NCI-H446 (cell line): Measurements from ENCODE around the gene ITM2B.
A peak's percentile ranks its signal among the peaks of the same experiment; 100 is the strongest.
"Not testable (repeated sequence)": the region's sequence is repeated elsewhere in the genome, so short reads cannot be mapped to it uniquely, and the experiment has no call there.

Experiments used
- DNase-seq, 2 experiments: peaks; one replicate each; lab custom pipeline; 2025; lab: John Stamatoyannopoulos, UW

ITM2B gene

DNA sequence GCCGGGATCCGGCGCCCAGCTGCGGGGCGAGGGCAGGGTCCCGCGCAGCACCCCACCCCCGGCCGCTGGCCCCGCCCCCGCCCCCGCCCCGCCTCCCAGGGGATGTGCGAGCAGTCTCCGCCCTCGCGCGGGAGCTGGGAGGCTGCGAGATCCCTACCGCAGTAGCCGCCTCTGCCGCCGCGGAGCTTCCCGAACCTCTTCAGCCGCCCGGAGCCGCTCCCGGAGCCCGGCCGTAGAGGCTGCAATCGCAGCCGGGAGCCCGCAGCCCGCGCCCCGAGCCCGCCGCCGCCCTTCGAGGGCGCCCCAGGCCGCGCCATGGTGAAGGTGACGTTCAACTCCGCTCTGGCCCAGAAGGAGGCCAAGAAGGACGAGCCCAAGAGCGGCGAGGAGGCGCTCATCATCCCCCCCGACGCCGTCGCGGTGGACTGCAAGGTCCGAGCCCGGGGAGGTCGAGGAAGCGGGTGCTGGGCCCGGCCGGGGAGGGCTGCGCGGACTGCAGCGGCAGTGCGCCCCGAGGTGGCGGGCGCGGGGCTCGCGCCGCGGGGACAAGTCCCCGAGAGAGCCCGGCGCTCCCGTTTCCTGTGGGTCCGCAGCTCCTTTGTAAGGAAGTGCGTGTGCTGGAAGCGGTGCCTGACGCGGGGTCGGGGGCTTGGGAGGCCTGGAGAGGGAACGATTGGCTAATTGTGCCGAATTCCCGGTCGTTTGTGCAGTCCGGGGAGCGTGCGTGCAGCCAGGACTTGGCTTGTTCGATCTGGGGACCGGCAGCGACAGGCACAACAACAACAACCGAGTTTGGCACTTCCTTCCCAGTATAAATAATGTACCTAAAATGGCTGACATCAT lies at the start of gene ITM2B:
TSS of gene ITM2B (plus strand) at position 161 of the 843 bp plus-strand sequence. CDS start at position 316, 155 bp downstream.
- DNase-seq: peak in 1 of 2 experiments; percentile 65

DNA sequence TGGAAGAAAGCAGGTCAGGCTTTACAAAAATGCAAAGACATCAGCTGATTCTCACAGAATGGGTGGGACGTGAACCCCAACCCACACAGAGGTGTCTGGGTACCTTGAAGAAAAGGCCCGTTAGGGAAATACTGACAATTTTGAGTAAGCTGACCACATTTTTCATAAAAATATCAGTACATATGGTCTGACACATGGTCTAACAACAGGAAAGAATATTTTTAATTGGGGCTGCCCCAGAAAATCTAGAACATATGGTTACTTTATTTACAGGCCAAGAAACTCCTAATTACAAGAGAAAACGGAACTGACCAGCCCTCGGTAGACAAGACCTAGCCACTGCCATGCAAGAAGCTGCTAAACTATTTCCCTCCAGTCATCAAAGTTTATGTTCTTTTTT lies 48.7 kb upstream of the ITM2B start:
- DNase-seq: peak in 1 of 2 experiments; percentile 15

DNA sequence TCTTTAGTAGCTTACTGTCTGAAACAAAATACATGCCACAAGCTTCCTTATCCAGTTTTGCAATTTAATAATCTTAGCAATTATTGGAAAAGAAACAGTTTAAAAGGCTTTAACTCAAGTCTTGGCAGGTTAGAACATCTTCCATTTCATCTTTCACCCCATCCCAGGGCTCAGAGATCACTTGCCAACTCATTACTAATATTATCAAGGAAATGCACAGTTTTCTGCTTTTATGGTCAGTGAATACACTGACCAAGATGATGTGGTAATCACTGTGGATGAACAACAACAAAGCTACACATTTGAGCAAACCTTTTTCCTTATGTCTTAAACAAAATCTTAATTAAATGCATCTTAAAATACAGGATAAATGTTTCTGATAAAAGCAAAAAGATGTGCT lies 48.0 kb upstream of the ITM2B start:
- no peak for DNase-seq

DNA sequence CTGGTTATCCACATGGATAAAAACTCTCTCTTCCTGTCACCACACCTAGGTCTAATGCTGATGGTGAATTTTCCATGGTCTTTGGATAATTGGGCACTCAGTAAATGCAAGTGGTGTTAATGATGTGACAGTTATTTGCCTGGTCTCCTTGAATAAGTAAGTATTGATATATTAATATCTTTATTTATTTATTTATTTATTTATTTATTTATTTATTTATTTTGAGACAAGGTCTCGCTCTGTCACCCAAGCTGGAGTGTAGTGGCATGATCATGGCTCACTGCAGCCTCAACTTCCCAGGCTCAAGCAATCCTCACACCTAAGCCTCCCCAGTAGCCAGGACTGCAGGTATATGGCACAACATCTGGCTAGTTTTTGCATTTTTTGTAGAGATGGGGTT lies 46.3 kb upstream of the ITM2B start:
- DNase-seq: no peak

DNA sequence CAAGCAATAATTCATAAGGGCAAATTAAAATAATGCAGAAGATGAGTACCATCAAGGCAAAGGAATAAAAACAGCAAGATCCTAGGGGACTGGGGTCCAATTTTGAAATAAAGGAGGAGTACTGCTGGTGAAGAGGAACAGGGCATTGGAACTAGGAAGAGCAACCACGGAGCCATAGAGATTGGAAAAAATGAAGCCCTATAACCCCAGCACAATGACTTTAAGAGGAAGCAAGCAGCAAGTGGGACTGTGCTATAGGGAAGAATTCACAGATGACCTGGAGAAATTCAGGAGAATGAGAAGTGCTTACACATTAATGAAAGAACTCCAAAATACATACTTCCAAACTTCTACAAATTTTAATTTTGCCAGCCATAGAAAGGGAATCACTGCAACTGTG lies 44.9 kb upstream of the ITM2B start:
- no peak for DNase-seq

DNA sequence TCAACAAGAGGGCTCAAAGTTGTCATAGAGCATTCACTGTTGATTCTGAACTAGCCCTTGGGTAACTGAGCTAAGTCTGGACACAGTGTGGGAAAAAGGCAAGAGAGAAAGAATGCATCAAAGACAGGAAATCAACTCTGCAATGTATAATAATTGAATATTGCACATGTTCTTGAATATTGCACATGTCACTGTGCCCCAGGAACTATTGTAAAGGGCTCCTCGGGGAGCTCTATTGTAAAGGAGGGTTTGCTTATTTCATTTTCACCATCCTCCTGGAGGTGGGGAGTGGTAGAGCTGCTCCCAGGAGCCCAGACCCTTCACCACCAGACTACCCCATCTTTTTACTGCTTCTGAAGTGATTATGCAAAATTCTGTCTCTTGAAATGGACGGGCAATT lies 44.4 kb upstream of the ITM2B start:
- no peak for DNase-seq

DNA sequence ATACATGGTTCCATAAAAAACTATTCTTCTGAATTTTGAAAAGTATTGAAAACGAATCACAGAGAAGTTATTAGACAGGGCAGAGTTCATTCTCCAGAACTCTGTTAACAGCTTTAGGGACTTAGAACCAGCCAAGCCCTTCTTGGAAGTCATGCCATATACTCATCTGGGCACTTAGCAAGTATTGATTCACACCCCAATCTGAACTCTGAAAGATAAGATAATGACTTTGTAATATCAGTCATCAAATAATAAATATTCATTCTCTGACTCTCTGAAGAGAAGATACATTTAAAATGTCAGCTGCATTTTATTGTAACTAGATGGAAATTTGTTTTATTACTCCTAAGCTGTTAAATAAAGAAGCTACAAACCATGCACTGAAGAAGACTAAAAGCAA lies 43.8 kb upstream of the ITM2B start:
- no peak for DNase-seq

DNA sequence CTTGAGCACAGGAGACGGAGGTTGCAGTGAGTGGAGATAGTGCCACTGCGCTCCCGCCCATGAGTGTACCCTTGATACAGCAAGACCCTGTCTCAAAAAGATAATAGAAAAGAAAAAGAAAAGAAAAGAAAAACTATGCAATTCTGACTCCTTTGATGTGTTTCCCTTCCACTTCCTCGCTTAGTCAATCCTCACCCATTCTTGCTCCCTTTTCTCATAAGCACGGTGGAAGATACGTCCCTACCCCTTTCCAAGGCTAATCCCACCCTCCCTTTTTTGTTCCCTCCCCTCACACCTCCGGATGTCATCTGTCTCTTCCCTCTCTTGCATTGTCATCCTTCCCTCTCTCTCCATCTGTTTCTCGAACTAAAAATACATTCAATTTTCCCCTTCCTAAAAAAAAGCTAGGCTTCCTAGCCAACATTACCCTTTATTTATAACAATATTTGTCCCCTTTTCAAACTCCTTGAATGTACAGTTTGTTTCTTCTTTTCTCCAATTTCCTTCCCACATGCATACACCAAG lies 40.5 kb upstream of the ITM2B start:
- no peak for DNase-seq

DNA sequence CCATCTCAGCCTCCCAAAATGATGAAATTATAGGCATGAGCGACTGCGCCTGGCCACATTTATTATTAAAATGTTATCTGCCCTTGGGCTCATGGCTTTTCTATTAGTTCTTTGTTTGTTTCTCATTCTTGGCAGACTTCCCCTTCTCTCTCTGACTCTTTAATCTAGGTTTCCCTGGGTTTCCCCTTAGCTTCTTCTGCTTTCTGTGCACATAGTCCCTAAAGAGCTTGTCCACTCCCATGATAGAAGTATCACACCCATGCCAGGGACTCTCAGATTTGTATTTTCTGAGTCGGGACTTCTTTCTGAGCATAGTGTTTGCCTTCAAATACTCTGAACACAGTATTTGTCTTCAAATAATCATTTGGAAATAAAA lies 38.6 kb upstream of the ITM2B start:
- DNase-seq: no peak

DNA sequence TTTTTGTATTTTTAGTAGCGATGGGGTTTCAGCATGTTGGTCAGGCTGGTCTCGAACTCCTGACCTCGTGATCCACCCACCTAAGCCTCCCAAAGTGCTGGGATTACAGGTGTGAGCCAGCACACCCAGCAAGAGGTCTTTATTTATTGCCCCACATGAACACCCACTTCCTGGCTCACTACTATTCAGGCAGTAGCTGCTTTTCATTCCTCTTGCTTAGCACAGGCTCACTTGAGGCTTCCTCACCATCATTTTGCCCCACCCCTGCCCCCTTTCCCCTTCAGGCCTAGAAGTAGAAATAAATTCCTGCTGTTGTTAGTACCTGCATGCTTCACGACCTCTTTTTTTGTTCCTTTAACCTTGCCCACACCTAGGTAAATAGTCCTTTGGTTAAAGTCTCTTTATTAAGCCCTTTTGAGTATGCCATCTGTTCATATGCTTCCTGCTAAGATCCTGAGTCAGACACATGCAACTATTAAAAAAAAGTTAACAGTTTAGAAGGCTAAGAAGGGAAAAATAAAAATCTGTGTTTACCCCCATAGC lies 33.5 kb upstream of the ITM2B start:
- no peak for DNase-seq

DNA sequence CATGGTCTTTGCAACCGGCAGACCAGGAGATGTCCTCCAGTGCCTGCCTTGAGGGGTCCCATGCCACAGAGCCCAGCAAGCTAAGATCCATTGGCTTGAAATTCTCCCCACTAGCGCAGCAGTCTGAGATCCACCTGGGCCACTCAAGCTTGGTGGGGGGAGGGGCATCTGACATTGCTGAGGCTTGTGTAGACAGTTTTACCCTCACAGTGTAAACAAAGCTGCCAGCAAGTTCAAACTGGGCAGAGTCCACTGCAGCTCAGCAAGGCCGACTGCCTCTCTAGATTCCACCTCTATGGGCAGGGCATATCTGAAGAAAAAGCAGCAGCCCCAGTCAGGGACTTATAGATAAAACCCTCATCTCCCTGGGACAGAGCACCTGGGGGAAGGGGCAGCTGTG lies 32.0 kb upstream of the ITM2B start:
- no peak for DNase-seq

DNA sequence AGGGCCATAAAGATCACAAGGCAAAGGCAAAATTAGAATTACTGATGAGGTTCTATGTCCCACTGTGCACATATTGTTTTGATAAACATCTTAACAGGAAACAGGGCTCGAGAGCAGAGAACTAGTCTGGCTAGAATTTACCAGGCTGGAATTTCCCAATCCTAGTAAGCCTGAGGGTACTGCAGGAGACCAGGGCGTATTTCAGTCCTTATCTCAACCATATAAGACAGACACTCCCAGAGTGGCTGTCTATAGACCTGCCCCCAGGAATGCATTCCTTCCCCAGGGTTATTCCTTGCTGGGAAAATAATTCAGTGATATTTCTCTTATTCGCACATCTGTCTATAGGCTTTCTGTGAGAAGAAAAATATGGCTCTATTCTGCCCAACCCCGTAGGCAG lies 25.8 kb upstream of the ITM2B start:
- DNase-seq: not testable (repeated sequence)

DNA sequence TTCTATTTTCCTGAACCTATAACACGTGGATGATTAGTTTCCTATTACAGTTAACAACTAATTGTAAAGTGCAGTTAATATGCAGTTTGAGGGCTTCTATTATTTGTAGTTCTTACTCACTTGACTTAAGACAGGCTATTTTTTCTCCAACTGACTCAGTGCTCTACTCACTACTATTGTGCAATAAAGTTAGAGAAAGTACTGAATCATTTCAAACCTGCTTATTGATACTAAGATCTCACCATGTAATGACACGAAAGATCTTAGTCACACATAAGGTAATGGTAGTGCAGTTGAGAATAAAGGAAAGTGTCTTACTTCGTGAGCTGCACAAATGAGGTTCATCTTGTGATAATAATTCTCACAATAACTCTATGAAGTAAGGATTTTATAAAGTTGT lies 22.8 kb upstream of the ITM2B start:
- no peak for DNase-seq

DNA sequence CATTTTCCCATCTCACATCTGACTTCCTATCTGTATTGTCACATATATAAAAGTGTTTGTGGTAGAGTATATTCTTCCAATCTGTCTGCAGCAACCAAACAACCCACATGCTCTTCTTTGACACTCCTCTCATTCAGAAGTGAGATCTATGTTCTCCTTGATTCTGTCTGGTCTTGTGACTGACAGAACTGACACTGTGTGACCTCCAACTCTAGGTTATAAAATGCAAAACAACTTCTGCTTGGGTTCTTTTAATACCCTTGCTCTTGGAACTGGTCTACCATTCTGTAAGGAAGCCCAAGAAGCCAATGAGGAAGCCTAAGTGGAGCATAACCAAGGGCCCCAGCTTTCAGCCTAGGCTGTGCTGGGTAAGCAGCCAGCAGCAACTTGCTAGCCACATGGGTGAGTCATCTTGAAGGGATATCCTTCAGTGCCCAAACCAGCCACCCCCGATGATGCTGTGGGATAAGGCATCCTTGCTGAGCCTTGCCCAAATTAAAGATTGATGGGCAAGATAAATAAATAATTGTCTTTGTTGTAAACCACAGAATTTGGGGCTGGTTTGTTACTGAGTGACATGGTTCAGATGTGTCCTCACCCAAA lies 18.4 kb upstream of the ITM2B start:
- no peak for DNase-seq

DNA sequence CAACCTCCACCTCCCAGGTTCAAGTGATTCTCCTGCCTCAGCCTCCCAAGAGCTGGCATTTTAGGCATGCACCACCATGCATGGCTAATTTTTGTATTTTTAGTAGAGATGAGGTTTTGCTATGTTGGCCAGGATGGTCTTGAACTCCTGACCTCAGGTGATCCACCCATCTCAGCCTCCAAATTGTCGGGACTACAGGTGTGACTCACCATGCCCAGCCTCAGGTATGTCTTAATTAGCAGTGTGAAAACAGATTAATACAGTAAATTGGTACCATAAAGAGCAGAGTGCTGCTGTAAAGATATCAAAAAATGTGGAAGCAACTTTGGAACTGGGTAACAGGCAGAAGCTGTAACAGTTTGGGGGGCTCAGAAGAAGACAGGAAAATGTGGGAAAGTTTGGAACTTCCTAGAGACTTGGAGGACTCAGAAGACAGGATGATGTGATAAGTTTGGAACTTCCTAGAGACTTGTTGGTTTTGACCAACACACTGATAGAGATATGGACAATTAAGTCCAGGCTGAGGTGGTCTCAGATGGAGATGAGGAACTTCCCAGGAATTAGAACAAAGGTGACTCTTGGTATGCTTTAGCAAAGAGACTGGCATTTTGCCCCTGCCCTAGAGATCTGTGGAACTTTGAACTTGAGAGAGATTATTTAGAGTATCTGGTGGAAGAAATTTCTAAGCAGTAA lies 17.3 kb upstream of the ITM2B start:
- DNase-seq: not testable (repeated sequence)

DNA sequence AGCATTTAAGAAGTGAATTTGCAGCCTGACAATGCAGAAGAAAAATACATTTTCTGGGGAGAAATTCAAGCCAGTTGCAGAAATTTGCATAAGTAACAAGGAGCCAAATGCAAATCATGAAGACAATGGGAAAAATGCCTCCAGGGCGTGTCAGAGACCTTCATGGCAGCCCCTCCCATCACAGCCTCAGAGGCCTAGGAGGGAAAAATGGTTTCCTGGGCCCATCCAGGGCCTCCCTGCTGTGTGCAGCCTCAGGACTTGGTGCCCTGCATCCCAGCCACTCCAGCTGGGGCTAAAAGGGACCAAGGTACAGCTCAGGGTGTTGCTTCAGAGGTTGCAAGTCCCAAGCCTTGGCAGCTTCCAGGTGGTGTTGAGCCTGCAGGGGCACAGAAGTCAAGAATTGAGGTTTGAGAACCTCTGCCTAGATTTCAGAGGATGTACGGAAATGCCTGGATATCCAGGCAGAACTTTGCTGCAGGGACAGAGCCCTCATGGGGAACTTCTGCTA lies 16.7 kb upstream of the ITM2B start:
- DNase-seq: no peak

DNA sequence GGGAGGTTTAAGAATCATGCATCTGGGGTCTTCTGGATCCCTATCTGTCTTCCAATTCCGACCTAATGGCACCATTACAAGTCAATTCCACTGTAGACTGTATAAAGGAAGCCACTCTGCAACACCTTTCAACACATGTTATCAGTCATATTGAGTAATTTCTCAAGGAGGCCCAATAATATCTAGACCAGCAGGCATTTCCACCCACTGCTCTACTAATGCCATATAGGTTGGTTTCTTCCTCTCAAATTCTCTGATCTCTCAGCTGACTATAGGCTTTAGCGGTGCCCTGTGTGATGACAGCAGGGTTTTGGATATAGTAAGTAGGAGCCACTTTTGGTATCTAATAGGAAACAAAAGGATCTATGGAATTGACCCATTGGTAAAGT lies 12.4 kb upstream of the ITM2B start:
- DNase-seq: no peak

DNA sequence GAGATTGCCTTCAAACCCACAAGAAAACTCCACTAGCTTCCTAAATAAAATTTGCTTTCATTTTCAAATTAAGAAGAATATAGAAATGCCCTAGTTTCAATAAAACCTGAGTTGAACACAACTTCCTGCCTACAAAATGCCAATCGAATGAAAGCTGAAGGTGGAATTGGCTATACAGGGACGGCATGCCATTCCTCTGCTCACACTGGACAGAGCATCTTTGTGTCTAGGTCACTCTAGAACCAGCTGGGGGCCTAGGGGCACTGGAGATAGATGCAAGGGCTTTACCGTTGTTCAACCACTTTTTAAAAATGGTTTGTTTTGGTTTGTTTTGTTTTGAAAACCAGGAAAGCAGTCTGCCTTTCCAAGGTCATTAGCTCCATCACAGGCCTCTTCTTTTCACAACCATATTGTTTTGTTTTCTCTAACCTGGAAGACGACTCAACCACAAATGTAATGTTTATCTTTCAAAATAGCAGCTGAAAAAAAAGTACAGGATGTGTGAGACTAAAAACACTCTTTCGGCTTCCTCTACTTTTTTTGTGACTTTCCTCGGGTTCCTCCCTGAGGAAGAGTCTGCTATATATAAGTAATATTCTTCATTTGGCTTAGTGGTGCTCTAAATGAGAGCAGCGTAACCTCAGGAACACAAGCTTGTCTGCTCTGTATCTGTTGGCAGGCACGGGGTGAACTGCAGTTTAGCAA lies 11.9 kb upstream of the ITM2B start:
- no peak for DNase-seq

DNA sequence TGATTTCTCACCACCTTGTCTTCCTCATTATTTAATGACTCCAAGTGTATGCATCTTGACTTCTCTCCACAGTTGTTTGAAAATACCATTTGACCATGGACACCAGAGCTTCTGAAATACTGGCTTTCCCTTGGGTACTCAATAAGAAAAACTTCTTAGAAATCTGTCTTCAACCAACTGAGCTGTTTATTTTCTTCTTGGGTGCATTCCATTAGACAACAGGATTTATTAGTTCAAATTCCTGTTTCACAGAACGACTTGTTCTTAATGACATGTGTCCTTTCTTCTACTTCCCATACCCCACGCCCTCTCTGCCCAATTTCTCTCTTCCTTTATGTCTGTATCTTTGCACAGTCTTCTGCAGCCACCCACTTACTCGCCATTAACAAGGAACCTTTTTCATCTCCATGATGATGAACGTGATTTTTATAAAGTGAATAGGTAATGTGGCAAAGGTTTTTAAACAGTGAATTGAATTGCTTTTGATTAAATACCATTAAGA lies 11.3 kb upstream of the ITM2B start:
- DNase-seq: no peak

DNA sequence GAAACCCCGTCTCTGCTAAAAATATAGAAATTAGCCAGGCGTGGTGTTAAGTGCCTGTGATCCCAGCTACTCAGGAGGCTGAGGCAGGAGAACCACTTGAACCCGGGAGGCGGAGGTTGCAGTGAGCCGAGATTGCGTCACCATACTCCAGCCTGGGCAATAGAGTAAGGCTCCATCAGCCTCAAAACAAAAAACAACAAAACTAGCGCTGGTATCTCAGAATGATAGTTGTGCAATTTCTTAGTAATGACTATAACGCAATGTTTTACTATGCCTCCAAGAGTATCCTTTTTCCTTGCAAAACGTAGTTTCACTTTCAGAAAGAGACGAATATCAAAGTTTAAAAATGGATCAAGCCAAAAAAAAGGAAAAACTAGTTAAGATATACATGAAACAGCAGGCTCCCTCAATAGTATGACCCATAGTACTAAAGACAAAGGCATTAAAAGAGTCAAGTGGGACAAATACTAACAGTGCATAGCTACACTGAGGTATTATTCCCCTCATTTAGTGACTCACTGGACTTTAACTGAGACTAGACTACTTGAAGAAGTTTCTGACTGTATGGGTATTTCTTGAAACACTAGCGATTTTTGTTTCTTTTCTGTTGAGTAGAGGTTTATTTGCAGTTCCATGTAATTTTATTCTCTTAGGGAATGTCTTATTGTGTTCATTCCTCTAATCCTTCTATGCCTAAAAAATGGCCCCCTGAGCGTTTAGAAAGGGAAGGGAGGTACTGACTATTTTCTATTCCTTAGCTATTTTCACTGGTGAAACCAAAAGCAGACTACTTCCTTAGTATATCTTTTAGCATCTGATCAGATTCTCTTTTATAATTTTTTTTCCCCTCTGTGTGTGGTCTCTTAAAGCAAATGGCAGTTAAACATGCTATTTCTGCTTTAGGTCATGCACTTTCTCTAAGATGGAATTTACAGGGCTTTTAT lies 10.4 kb upstream of the ITM2B start:
- DNase-seq: no peak
